Smooth muscle cell (in vitro differentiated cells): ENCODE results near the gene SRD5A3. TPM values are rescaled to one million over a fixed set of nuclear protein-coding genes. Genes with fewer than 3 reads are reported as not detected.
A peak's percentile ranks its signal among the peaks of the same experiment; 100 is the strongest.
"Not testable (repeated sequence)": the region's sequence is repeated elsewhere in the genome, so short reads cannot be mapped to it uniquely, and the experiment has no call there.

Source experiments
- DNase-seq: peaks from one replicate; lab custom pipeline; 2025; ENCODE audit not compliant: unreplicated experiment; lab: John Stamatoyannopoulos, UW
- H2AFZ ChIP-seq: fragments of 200-600 bp; sonication (generic); 2 replicates; pipeline ENCODE4 v1.6.0; 2016; ENCODE audit warnings: antibody characterized with exemption, low read depth, mild to moderate bottlenecking
- H3F3A ChIP-seq: fragments of 200-600 bp; sonication (generic); 2 replicates; pipeline ENCODE4 v1.6.0; 2017; ENCODE audit warnings: antibody characterized with exemption, low read depth
- H3K27ac ChIP-seq: fragments of 200-600 bp; sonication (generic); 2 replicates; pipeline ENCODE4 v1.5.1; 2016; ENCODE audit warnings: low read depth, mild to moderate bottlenecking
- H3K27me3 ChIP-seq: fragments of 200-600 bp; sonication (generic); 2 replicates; pipeline ENCODE4 v1.6.1; 2016; ENCODE audit warnings: low read depth, mild to moderate bottlenecking
- H3K36me3 ChIP-seq: fragments of 200-600 bp; sonication (generic); 2 replicates; pipeline ENCODE4 v1.5.1; 2016; ENCODE audit warnings: low read depth
- H3K4me1 ChIP-seq: fragments of 200-600 bp; sonication (generic); 2 replicates; pipeline ENCODE4 v1.5.1; 2016; ENCODE audit warnings: low read depth
- H3K4me2 ChIP-seq: fragments of 200-600 bp; sonication (generic); 2 replicates; pipeline ENCODE4 v1.6.0; 2016; ENCODE audit warnings: mild to moderate bottlenecking
- H3K4me3 ChIP-seq: fragments of 200-600 bp; sonication (generic); 2 replicates; pipeline ENCODE4 v1.5.1; 2016; ENCODE audit warnings: mild to moderate bottlenecking
- H3K79me2 ChIP-seq: fragments of 200-600 bp; sonication (generic); 2 replicates; pipeline ENCODE4 v1.6.0; 2016; ENCODE audit warnings: low read depth, mild to moderate bottlenecking
- H3K9ac ChIP-seq: fragments of 200-600 bp; sonication (generic); 2 replicates; pipeline ENCODE4 v1.6.0; 2016; ENCODE audit warnings: low read depth
- H3K9me3 ChIP-seq: fragments of 200-600 bp; sonication (generic); replicated peaks from 2 replicates; pipeline ENCODE4 v1.5.1; 2016; ENCODE audit warnings: low read depth
- H4K20me1 ChIP-seq: fragments of 200-600 bp; sonication (generic); 2 replicates; pipeline ENCODE4 v1.6.0; 2016; ENCODE audit warnings: low read depth
- CTCF ChIP-seq: fragments of 200-600 bp; sonication (generic); IDR thresholded peaks from 2 replicates; pipeline ENCODE4 v1.5.1; 2017; ENCODE audit warnings: borderline replicate concordance, mild to moderate bottlenecking, antibody characterized with exemption; ENCODE audit not compliant: insufficient read depth, poor library complexity, severe bottlenecking
- WGBS: methylation state at CpG from one replicate; pipeline ENCODE4 v1.1.7; 2016; ENCODE audit warnings: low lambda C conversion rate; 5-methylcytosine and 5-hydroxymethylcytosine counted together
- polyA plus RNA-seq: library from polyadenylated mRNA; unstranded; fragments of >200 nt; fragmentation: Nextera tagmentation; extraction: Ambion mirVana; gene quantifications from 2 replicates; pipeline ENCODE4 v1.2.1, GENCODE V29; 2016
- total RNA-seq: library from RNA; depleted of rRNA; stranded (reverse); fragments of >200 nt; gene quantifications from 2 replicates; pipeline ENCODE4 v1.2.3, GENCODE V29; 2014

Gene SRD5A3
- total and polyA plus RNA-seq, 2 experiments from 2014 or later = 18.1 to 37.3 TPM

- Histone ChIP-seq H3K9me3 (no peaks in the 10 kb centered on the region), H3K9ac (no peak overlapping the region), H4K20me1 (no peaks in the 10 kb centered on the region), H3F3A (no peaks in the 10 kb centered on the region), H3K4me1 (peaks cover 3% of the 10 kb centered on the region), H3K27me3 (no peaks in the 10 kb centered on the region), H3K27ac (peak overlapping the region; percentile 82), H3K4me3 (no peak overlapping the region), H2AFZ (no peak overlapping the region), H3K79me2 (no peaks in the 10 kb centered on the region), H3K4me2 (no peak overlapping the region), H3K36me3 (no peaks in the 10 kb centered on the region)
- 85% methylated on average over 5 of the region's 5 CpGs for WGBS
- no peak for TF ChIP-seq CTCF
- no peak for DNase-seq
Measured at GRCh38 chr4:55356991-55357461, 11.0 kb downstream of the SRD5A3 start.

GRCh38 chr4:55358246-55358645 is 12.2 kb downstream of the SRD5A3 start:
- H2AFZ ChIP-seq = no peak overlapping the region
- peaks cover 3% of the 10 kb centered on the region for H3K4me1 ChIP-seq
- H3K9ac ChIP-seq = peak overlapping the region; percentile 1
- peak overlapping the region; percentile 37 for H3K4me2 ChIP-seq
- no peaks in the 10 kb centered on the region for H4K20me1 ChIP-seq
- DNase-seq = no peak
- no peaks in the 10 kb centered on the region for H3K27me3 ChIP-seq
- WGBS = 94% methylated on average over 2 of the region's 2 CpGs
- H3F3A ChIP-seq = no peaks in the 10 kb centered on the region
- H3K79me2 ChIP-seq = no peaks in the 10 kb centered on the region
- no peaks in the 10 kb centered on the region for H3K36me3 ChIP-seq
- peak overlapping the region; percentile 82 for H3K27ac ChIP-seq
- no peak for TF ChIP-seq CTCF
- no peaks in the 10 kb centered on the region for H3K9me3 ChIP-seq
- H3K4me3 ChIP-seq = no peak overlapping the region

GRCh38 chr4:55358668-55359067 is 12.6 kb downstream of the SRD5A3 start:
- peak overlapping the region; percentile 37 for H3K4me2 ChIP-seq
- peak overlapping the region; percentile 82 for H3K27ac ChIP-seq
- H3K79me2 ChIP-seq = no peaks in the 10 kb centered on the region
- no peak for DNase-seq
- WGBS = 47% methylated on average over 2 of the region's 2 CpGs
- peaks cover 3% of the 10 kb centered on the region for H3K4me1 ChIP-seq
- no peaks in the 10 kb centered on the region for H3K27me3 ChIP-seq
- no peaks in the 10 kb centered on the region for H3F3A ChIP-seq
- no peaks in the 10 kb centered on the region for H3K36me3 ChIP-seq
- peak overlapping the region; percentile 10 for H3K9ac ChIP-seq
- TF ChIP-seq CTCF = no peak
- H2AFZ ChIP-seq = no peak overlapping the region
- no peaks in the 10 kb centered on the region for H4K20me1 ChIP-seq
- no peaks in the 10 kb centered on the region for H3K9me3 ChIP-seq
- H3K4me3 ChIP-seq = no peak overlapping the region

- H3K4me2 ChIP-seq = peak overlapping the region; percentile 21
- H3K4me1 ChIP-seq = peaks cover 3% of the 10 kb centered on the region
- DNase-seq = no peak
- H4K20me1 ChIP-seq = no peaks in the 10 kb centered on the region
- no peaks in the 10 kb centered on the region for H3K9me3 ChIP-seq
- no peaks in the 10 kb centered on the region for H3F3A ChIP-seq
- H3K4me3 ChIP-seq = no peak overlapping the region
- H2AFZ ChIP-seq = no peak overlapping the region
- H3K27me3 ChIP-seq = no peaks in the 10 kb centered on the region
- H3K79me2 ChIP-seq = no peaks in the 10 kb centered on the region
- no peak for TF ChIP-seq CTCF
- peak overlapping the region; percentile 82 for H3K27ac ChIP-seq
- H3K36me3 ChIP-seq = no peaks in the 10 kb centered on the region
- peak overlapping the region; percentile 10 for H3K9ac ChIP-seq
- WGBS = 91% methylated on average over 8 of the region's 8 CpGs
Measured at GRCh38 chr4:55359397-55359916, 13.4 kb downstream of the SRD5A3 start.

- not testable (repeated sequence) for H3K4me2 ChIP-seq, DNase-seq, H3F3A ChIP-seq, H3K36me3 ChIP-seq, H3K9me3 ChIP-seq, H3K27ac ChIP-seq, H2AFZ ChIP-seq, H3K4me3 ChIP-seq, H3K79me2 ChIP-seq, H3K4me1 ChIP-seq, H4K20me1 ChIP-seq, H3K9ac ChIP-seq, H3K27me3 ChIP-seq
- 95% methylated on average over 9 of the region's 9 CpGs for WGBS
Measured at GRCh38 chr4:55362938-55363337, 16.9 kb downstream of the SRD5A3 start.
